ENCODE results near the gene LDB3. TPM values are rescaled to one million over a fixed set of nuclear protein-coding genes. Genes with fewer than 3 reads are reported as not detected.

The LDB3 gene
- total RNA-seq, 2 experiments from 2014 or later = 0.05 to 0.08 TPM

DNA sequence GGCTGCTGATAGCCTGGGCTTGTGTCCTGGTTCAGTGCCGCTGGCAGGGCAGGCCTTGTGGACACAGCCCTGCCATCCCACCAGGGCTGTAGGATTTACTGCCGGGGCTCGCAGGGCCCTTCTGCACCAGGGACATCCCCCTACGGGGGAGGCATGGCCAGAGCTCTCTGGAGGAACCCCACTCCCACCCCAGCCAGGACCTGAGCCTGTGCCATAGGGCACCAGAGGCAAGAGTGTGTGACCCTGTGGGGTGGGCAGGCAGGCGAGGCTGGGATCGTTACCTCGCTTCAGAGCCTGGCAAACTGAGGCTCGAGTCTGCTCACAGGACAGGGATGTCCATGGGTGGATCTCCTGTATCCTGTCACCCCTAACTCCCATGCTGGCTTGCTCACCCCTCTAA is 2.6 kb downstream of the LDB3 start:
- Mint-ChIP-seq H3K27ac (no peak overlapping the region), H3K36me3 (ENCODE audit: low read depth) (no peaks in the 10 kb centered on the region), H3K4me3 (no peak overlapping the region), H3K4me1 (ENCODE audit: low read depth) (no peaks in the 10 kb centered on the region), H3K27me3 (no peaks in the 10 kb centered on the region), H3K9me3 (no peaks in the 10 kb centered on the region)
- H3K4me1 ChIP-seq (ENCODE audit: insufficient read depth, low read length) = no peaks in the 10 kb centered on the region
- no peaks in the 10 kb centered on the region for H3K9me3 ChIP-seq (ENCODE audit: control insufficient read depth in 1 of 2, insufficient read depth in 1 of 2, low read length in 2 of 2)
- ATAC-seq (ENCODE audit: poor library complexity) = no peak
- ChIA-PET POLR2A (no interaction called here), CTCF (no interaction called here)
- TF ChIP-seq, protein P1, sequence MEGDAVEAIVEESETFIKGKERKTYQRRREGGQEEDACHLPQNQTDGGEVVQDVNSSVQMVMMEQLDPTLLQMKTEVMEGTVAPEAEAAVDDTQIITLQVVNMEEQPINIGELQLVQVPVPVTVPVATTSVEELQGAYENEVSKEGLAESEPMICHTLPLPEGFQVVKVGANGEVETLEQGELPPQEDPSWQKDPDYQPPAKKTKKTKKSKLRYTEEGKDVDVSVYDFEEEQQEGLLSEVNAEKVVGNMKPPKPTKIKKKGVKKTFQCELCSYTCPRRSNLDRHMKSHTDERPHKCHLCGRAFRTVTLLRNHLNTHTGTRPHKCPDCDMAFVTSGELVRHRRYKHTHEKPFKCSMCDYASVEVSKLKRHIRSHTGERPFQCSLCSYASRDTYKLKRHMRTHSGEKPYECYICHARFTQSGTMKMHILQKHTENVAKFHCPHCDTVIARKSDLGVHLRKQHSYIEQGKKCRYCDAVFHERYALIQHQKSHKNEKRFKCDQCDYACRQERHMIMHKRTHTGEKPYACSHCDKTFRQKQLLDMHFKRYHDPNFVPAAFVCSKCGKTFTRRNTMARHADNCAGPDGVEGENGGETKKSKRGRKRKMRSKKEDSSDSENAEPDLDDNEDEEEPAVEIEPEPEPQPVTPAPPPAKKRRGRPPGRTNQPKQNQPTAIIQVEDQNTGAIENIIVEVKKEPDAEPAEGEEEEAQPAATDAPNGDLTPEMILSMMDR (IDR thresholded peaks at IDR 0.05) = no peak
- H3K27me3 ChIP-seq (ENCODE audit: control insufficient read depth in 1 of 2, insufficient read depth in 2 of 2, low read length in 2 of 2) = no peaks in the 10 kb centered on the region
- no peak overlapping the region for H3K27ac ChIP-seq (ENCODE audit: low read depth in 1 of 2, low read length in 2 of 2)
- DNase-seq = no peak
- intact Hi-C loops (cut with DNase I, micrococcal nuclease) = no loop called here
- H3K36me3 ChIP-seq (ENCODE audit: insufficient read depth, low read length) = no peaks in the 10 kb centered on the region
- H3K4me3 ChIP-seq (ENCODE audit: low read length) = no peak overlapping the region

DNA sequence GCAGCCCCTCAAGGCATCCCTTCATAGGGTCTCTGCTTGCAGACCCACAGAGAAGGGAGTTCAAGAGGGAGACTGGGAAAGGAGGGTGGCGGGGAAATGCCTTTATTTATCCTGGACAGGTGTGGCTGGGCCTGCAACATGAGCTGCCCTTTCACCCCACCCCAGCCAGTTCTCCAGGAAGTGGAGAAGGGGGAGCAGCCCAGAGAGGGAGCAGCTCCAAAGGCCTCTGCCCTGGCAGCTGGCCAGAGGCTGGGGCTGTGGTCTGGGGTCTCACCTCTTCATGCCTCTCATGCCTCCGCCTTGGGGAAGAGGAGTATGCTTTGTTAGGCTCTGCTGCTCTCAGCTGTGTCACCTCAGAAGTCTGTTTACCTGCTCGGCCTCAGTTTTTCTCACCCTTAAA is 3.1 kb downstream of the LDB3 start:
- ATAC-seq (ENCODE audit: poor library complexity) (no peak), DNase-seq (no peak)
- H3K9me3 Mint-ChIP-seq = no peaks in the 10 kb centered on the region
- no peak overlapping the region for H3K4me3 ChIP-seq (ENCODE audit: low read length)
- TF ChIP-seq, protein P1 (IDR thresholded peaks at IDR 0.05) = no peak
- no peaks in the 10 kb centered on the region for H3K4me1 Mint-ChIP-seq (ENCODE audit: low read depth)
- intact Hi-C loops (cut with DNase I, micrococcal nuclease) = no loop called here
- no peaks in the 10 kb centered on the region for H3K27me3 ChIP-seq (ENCODE audit: control insufficient read depth in 1 of 2, insufficient read depth in 2 of 2, low read length in 2 of 2)
- H3K36me3 ChIP-seq (ENCODE audit: insufficient read depth, low read length) = no peaks in the 10 kb centered on the region
- ChIA-PET POLR2A (no interaction called here), CTCF (no interaction called here)
- H3K27me3 Mint-ChIP-seq = no peaks in the 10 kb centered on the region
- H3K4me1 ChIP-seq (ENCODE audit: insufficient read depth, low read length) = no peaks in the 10 kb centered on the region
- H3K27ac ChIP-seq (ENCODE audit: low read depth in 1 of 2, low read length in 2 of 2) = no peak overlapping the region
- no peaks in the 10 kb centered on the region for H3K9me3 ChIP-seq (ENCODE audit: control insufficient read depth in 1 of 2, insufficient read depth in 1 of 2, low read length in 2 of 2)
- H3K36me3 Mint-ChIP-seq (ENCODE audit: low read depth) = no peaks in the 10 kb centered on the region
- no peak overlapping the region for H3K4me3 Mint-ChIP-seq
- no peak overlapping the region for H3K27ac Mint-ChIP-seq

DNA sequence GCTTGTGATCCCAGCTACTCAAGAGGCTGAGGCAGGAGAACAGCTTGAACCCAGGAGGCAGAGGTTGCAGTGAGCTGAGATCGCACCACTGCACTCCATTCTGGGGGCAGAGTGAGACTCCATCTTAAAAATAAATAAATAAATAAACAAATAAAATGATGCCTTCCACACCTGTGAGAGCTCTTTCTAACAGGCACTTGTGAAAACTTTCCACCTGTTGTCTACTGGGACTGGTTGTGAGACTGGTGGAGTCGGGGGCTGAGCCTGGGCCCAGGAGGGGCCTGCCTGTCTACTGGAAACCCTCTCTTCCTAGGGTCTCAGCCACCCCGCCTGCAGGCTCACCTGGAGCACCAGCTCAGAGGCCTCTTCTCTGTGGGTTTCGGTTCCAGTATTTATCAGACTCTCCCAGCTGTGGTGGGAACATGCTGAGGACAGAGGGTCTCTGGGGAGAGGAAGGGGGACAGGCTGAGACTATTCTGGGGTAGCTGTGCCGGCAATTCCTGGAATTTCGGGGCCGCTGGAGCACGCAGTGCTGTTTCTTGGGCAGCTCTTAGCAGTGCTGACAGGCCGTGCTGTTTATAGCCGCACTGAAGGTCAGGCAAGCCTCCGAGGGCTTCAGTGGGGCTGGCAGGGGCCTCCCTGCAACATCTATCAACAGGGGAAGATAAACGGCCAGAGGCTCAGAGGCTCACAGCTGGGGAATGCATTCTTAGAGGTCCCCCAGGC is 3.8 kb downstream of the LDB3 start:
- H3K4me3 Mint-ChIP-seq = no peak overlapping the region
- Histone ChIP-seq H3K4me1 (ENCODE audit: insufficient read depth, low read length) (no peaks in the 10 kb centered on the region), H3K9me3 (ENCODE audit: control insufficient read depth in 1 of 2, insufficient read depth in 1 of 2, low read length in 2 of 2) (no peaks in the 10 kb centered on the region), H3K27ac (ENCODE audit: low read depth in 1 of 2, low read length in 2 of 2) (no peak overlapping the region), H3K4me3 (ENCODE audit: low read length) (no peak overlapping the region), H3K27me3 (ENCODE audit: control insufficient read depth in 1 of 2, insufficient read depth in 2 of 2, low read length in 2 of 2) (no peaks in the 10 kb centered on the region), H3K36me3 (ENCODE audit: insufficient read depth, low read length) (no peaks in the 10 kb centered on the region)
- no peak overlapping the region for H3K27ac Mint-ChIP-seq
- ATAC-seq (ENCODE audit: poor library complexity) (no peak), DNase-seq (no peak)
- no peaks in the 10 kb centered on the region for H3K9me3 Mint-ChIP-seq
- TF ChIP-seq, protein P1 (IDR thresholded peaks at IDR 0.05) = no peak
- ChIA-PET CTCF (no interaction called here), POLR2A (no interaction called here)
- H3K4me1 Mint-ChIP-seq (ENCODE audit: low read depth) = no peaks in the 10 kb centered on the region
- intact Hi-C loops (cut with DNase I, micrococcal nuclease) = no loop called here
- no peaks in the 10 kb centered on the region for H3K27me3 Mint-ChIP-seq
- H3K36me3 Mint-ChIP-seq (ENCODE audit: low read depth) = no peaks in the 10 kb centered on the region

Measured in CD4-positive, alpha-beta T cell (primary cell).